AG09309 (cell line): ENCODE data around the gene INPP5A.

ENCODE experiments used
- DNase-seq: peaks from one replicate; pipeline ENCODE4 v3.0.0-alpha.2; 2010; ENCODE audit warnings: low read depth
- H3K4me3 ChIP-seq: 2 replicates; pipeline ENCODE4 v1.5.1; 2011; ENCODE audit warnings: mild to moderate bottlenecking, low read depth, low read length, moderate library complexity; ENCODE audit not compliant: control insufficient read depth
- TF ChIP-seq, protein P1 (sequence below): IDR thresholded peaks from 2 replicates; pipeline ENCODE4 v1.5.1; 2011; ENCODE audit warnings: mild to moderate bottlenecking, low read depth, low read length, inconsistent platforms; ENCODE audit not compliant: insufficient read depth, control insufficient read depth; ENCODE audit errors: missing control alignments

Gene INPP5A

DNA sequence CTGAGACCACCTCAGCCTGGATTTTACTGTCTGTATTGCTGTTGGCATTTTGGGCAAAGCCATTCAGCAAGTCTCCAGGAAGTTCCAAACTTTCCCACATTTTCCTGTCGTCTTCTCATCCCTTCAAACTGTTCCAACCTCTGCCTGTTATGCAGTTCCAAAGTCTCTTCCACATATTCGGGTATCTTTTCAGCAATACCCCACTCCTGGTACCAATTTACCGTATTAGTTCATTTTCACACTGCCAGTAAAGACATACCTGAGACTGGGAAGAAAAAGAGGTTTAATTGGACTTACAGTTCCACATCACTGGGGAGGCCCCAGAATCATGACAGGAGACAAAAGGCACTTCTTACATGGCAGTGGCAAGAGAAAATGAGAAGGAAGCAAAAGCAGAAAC is 62.8 kb downstream of the INPP5A start:
- DNase-seq, result no peak
- TF ChIP-seq, protein P1, sequence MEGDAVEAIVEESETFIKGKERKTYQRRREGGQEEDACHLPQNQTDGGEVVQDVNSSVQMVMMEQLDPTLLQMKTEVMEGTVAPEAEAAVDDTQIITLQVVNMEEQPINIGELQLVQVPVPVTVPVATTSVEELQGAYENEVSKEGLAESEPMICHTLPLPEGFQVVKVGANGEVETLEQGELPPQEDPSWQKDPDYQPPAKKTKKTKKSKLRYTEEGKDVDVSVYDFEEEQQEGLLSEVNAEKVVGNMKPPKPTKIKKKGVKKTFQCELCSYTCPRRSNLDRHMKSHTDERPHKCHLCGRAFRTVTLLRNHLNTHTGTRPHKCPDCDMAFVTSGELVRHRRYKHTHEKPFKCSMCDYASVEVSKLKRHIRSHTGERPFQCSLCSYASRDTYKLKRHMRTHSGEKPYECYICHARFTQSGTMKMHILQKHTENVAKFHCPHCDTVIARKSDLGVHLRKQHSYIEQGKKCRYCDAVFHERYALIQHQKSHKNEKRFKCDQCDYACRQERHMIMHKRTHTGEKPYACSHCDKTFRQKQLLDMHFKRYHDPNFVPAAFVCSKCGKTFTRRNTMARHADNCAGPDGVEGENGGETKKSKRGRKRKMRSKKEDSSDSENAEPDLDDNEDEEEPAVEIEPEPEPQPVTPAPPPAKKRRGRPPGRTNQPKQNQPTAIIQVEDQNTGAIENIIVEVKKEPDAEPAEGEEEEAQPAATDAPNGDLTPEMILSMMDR, result no peak
- no peak overlapping the region for H3K4me3 ChIP-seq

DNA sequence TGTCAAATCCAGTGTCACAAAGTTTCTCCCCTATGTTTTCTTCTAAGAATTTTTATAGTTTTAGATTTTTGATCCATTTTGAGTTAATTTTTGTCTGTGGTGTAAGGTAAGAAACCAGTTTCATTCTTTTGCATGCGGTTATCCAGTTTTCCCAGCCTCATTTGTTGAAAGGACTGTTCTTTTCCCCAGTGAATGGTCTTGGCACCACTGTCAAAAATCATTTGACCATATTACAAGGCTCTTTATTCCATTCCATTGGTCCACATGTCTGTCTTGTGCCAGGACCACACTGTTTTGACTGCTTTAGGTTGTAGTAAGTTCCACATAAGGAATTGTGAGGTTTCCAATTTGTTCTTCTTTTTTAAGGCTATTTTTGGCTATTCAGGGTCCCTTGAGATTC is 64.0 kb downstream of the INPP5A start:
- no peak for DNase-seq
- no peak overlapping the region for H3K4me3 ChIP-seq
- TF ChIP-seq, protein P1, result no peak

- H3K4me3 ChIP-seq, result no peak overlapping the region
- no peak for DNase-seq
- TF ChIP-seq, protein P1, result no peak
Observed at GRCh38 chr10:132602614-132603013, 65.0 kb downstream of the INPP5A start.

DNA sequence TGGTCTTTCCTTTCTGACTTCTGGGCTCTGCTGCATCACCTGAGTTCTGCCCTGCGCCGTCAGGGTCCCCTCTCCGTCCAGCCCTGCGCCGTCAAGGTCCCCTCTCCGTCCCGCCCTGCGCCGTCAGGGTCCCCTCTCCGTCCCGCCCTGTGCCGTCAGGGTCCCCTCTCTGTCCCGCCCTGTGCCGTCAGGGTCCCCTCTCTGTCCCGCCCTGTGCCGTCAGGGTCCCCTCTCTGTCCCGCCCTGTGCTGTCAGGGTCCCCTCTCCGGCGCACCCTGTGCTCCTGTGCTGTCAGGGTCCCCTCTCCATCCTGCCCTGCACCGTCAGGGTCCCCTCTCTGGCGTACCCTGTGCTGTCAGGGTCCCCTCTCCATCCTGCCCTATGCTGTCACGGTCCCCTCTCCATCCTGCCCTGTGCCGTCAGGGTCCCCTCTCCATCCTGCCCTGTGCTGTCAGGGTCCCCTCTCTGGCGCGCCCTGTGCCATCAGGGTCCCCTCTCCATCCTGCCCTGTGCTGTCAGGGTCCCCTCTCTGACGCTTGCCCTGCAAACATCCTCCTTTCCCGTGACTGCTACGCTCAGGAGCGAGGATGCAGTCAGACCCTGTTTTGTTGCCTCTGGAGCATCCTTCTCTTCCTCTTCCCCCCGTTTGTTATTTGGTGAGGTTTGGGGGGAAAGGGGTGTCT is 66.4 kb downstream of the INPP5A start:
- H3K4me3 ChIP-seq, result no peak overlapping the region
- DNase-seq, result no peak
- TF ChIP-seq, protein P1, result no peak

DNA sequence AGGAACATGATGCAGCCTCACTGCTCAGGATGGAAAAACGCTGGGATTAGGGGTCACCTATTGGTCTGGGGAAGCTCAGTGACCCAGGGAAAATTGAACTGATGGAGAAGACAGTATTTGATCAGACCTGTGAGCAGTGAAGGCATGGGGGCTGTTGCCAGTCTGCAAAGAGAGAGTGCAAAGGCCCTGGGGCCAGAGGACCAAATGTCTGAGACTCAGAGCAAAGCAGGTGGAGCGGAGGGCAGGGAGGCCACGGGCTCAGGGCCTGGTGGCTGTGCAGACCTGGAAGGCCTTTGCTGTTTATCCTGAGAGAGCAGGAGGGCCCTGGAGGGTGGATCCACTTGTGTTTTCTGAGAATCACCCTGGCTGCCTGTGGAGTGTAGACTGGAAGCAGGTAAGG is 67.1 kb downstream of the INPP5A start:
- H3K4me3 ChIP-seq, result no peak overlapping the region
- no peak for DNase-seq
- TF ChIP-seq, protein P1, result no peak

- no peak overlapping the region for H3K4me3 ChIP-seq
- DNase-seq, result no peak
- TF ChIP-seq, protein P1, result no peak
Observed at GRCh38 chr10:132605390-132605789, 67.8 kb downstream of the INPP5A start.
